Measurements from ENCODE around the gene KCTD16. TPM values are rescaled to one million over a fixed set of nuclear protein-coding genes. Genes with fewer than 3 reads are reported as not detected.

The KCTD16 gene
- total RNA-seq, 2 donors from 2014 or later: 0.29 to 0.44 TPM

GRCh38 chr5:144284036-144284435 lies 113.4 kb downstream of the KCTD16 start:
- no peak for DNase-seq
- no peak overlapping the region for H3K27ac ChIP-seq (ENCODE audit: low read depth, low read length)
- H3K36me3 Mint-ChIP-seq (ENCODE audit: low read depth): no peaks in the 10 kb centered on the region
- no peaks in the 10 kb centered on the region for H3K4me1 ChIP-seq (ENCODE audit: control insufficient read depth, insufficient read depth, low read length)
- H3K9me3 ChIP-seq (ENCODE audit: control insufficient read depth, low read length): no peaks in the 10 kb centered on the region
- no peaks in the 10 kb centered on the region for H3K4me1 Mint-ChIP-seq
- TF ChIP-seq, protein P1, sequence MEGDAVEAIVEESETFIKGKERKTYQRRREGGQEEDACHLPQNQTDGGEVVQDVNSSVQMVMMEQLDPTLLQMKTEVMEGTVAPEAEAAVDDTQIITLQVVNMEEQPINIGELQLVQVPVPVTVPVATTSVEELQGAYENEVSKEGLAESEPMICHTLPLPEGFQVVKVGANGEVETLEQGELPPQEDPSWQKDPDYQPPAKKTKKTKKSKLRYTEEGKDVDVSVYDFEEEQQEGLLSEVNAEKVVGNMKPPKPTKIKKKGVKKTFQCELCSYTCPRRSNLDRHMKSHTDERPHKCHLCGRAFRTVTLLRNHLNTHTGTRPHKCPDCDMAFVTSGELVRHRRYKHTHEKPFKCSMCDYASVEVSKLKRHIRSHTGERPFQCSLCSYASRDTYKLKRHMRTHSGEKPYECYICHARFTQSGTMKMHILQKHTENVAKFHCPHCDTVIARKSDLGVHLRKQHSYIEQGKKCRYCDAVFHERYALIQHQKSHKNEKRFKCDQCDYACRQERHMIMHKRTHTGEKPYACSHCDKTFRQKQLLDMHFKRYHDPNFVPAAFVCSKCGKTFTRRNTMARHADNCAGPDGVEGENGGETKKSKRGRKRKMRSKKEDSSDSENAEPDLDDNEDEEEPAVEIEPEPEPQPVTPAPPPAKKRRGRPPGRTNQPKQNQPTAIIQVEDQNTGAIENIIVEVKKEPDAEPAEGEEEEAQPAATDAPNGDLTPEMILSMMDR (conservative IDR thresholded peaks at IDR 0.05): no peak
- H3K4me3 Mint-ChIP-seq: no peak overlapping the region
- no peaks in the 10 kb centered on the region for H3K36me3 ChIP-seq (ENCODE audit: control insufficient read depth, insufficient read depth, low read length)
- no peak overlapping the region for H3K27ac Mint-ChIP-seq
- no peaks in the 10 kb centered on the region for H3K27me3 ChIP-seq (ENCODE audit: control insufficient read depth, insufficient read depth, low read length, poor library complexity, severe bottlenecking)
- no peaks in the 10 kb centered on the region for H3K27me3 Mint-ChIP-seq (ENCODE audit: insufficient read depth)
- WGBS, 2 experiments (ENCODE audit: insufficient coverage in 1 of 2, insufficient read length in 1 of 2): 97 to 100% methylated on average over 2 of the region's 2 CpGs
- no peak overlapping the region for H3K9ac ChIP-seq (ENCODE audit: extremely low read depth, low read length, poor library complexity, severe bottlenecking)
- peaks cover 3% of the 10 kb centered on the region for H3K9me3 Mint-ChIP-seq
- H3K4me3 ChIP-seq (ENCODE audit: low read length): no peak overlapping the region

DNA sequence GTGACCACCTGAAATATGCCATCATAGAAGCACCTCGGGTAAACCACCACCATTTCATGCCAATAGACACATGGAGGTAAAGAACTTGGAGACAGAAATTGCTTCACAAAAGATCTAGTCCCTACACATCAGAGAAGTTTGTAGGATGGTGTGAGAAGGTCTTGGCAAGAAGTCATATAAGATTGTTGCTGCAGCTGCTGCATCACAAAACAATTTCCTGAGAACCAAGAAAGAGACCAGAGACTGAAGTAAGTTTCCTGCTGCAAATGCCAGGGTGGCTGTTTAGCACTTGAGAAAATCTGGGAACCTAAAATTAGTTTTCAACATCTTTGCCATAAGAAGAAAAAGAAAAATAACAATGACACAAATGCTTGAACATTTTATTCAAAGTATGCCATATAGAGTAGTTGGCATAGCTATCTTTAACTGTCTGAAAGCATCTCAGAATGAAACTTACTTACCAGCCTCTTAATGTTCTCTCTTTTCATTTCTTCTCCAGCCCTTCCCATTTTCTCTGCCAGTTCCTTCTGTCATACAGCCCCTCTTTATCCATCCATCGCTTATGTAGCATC lies 114.3 kb downstream of the KCTD16 start:
- Mint-ChIP-seq H3K36me3 (ENCODE audit: low read depth) (no peaks in the 10 kb centered on the region), H3K4me1 (no peaks in the 10 kb centered on the region), H3K4me3 (no peak overlapping the region), H3K27me3 (ENCODE audit: insufficient read depth) (no peaks in the 10 kb centered on the region), H3K9me3 (peaks cover 3% of the 10 kb centered on the region), H3K27ac (no peak overlapping the region)
- no peak overlapping the region for H3K4me3 ChIP-seq (ENCODE audit: low read length)
- no peak for DNase-seq
- H3K27me3 ChIP-seq (ENCODE audit: control insufficient read depth, insufficient read depth, low read length, poor library complexity, severe bottlenecking): no peaks in the 10 kb centered on the region
- TF ChIP-seq, protein P1 (conservative IDR thresholded peaks at IDR 0.05): no peak
- WGBS, 2 experiments (ENCODE audit: insufficient coverage in 1 of 2, insufficient read length in 1 of 2): 98% methylated on average over 2 of the region's 2 CpGs; no CpG with 5 or more reads in 1 of the 2 experiments
- no peaks in the 10 kb centered on the region for H3K9me3 ChIP-seq (ENCODE audit: control insufficient read depth, low read length)
- H3K27ac ChIP-seq (ENCODE audit: low read depth, low read length): no peak overlapping the region
- H3K9ac ChIP-seq (ENCODE audit: extremely low read depth, low read length, poor library complexity, severe bottlenecking): no peak overlapping the region
- H3K36me3 ChIP-seq (ENCODE audit: control insufficient read depth, insufficient read depth, low read length): no peaks in the 10 kb centered on the region
- H3K4me1 ChIP-seq (ENCODE audit: control insufficient read depth, insufficient read depth, low read length): no peaks in the 10 kb centered on the region

- no peak overlapping the region for H3K27ac Mint-ChIP-seq
- Histone ChIP-seq H3K27me3 (ENCODE audit: control insufficient read depth, insufficient read depth, low read length, poor library complexity, severe bottlenecking) (no peaks in the 10 kb centered on the region), H3K4me3 (ENCODE audit: low read length) (no peak overlapping the region), H3K4me1 (ENCODE audit: control insufficient read depth, insufficient read depth, low read length) (no peaks in the 10 kb centered on the region), H3K36me3 (ENCODE audit: control insufficient read depth, insufficient read depth, low read length) (no peaks in the 10 kb centered on the region), H3K9ac (ENCODE audit: extremely low read depth, low read length, poor library complexity, severe bottlenecking) (no peak overlapping the region), H3K27ac (ENCODE audit: low read depth, low read length) (no peak overlapping the region), H3K9me3 (ENCODE audit: control insufficient read depth, low read length) (no peaks in the 10 kb centered on the region)
- TF ChIP-seq, protein P1 (conservative IDR thresholded peaks at IDR 0.05): no peak
- no peaks in the 10 kb centered on the region for H3K27me3 Mint-ChIP-seq (ENCODE audit: insufficient read depth)
- no peaks in the 10 kb centered on the region for H3K4me1 Mint-ChIP-seq
- 96% methylated on average over 2 of the region's 2 CpGs; no CpG with 5 or more reads in 1 of the 2 experiments for WGBS, 2 experiments (ENCODE audit: insufficient coverage in 1 of 2, insufficient read length in 1 of 2)
- no peaks in the 10 kb centered on the region for H3K9me3 Mint-ChIP-seq
- no peaks in the 10 kb centered on the region for H3K36me3 Mint-ChIP-seq (ENCODE audit: low read depth)
- no peak for DNase-seq
- no peak overlapping the region for H3K4me3 Mint-ChIP-seq
These were observed 118.6 kb downstream of the KCTD16 start for GRCh38 chr5:144289277-144289676.

Measured in endodermal cell (in vitro differentiated cells).